HG02884 (cell line): ENCODE data around the gene SPAG6.

ENCODE experiments used
- ATAC-seq: cut with Tn5 transposase; IDR thresholded peaks from one replicate; pipeline ENCODE4 v1.9.1; 2021; ENCODE audit warnings: mild to moderate bottlenecking, moderate library complexity; ENCODE audit not compliant: unreplicated experiment

SPAG6 gene

GRCh38 chr10:22455068-22455857 lies 110.0 kb downstream of the SPAG6 start:
- no peak for ATAC-seq

DNA sequence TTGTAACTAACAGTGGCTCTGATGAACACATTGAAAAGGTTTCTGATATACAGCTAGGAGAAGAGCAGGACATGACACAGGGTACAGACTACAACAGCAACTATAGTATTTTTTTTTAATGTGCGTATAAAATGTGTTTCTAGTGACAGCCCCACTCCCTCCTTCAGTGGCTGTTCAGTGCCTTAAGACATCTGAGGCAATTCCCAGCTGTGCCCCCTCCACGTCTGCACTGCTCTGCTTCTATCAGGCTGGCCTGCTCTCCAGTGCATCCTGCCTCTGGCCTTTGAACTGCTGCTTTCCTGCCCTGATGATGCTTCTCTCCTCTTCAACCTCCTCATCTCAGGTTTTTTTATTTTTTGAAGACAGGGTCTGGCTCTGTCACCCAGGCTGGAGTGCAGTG lies 111.2 kb downstream of the SPAG6 start:
- ATAC-seq = no peak

DNA sequence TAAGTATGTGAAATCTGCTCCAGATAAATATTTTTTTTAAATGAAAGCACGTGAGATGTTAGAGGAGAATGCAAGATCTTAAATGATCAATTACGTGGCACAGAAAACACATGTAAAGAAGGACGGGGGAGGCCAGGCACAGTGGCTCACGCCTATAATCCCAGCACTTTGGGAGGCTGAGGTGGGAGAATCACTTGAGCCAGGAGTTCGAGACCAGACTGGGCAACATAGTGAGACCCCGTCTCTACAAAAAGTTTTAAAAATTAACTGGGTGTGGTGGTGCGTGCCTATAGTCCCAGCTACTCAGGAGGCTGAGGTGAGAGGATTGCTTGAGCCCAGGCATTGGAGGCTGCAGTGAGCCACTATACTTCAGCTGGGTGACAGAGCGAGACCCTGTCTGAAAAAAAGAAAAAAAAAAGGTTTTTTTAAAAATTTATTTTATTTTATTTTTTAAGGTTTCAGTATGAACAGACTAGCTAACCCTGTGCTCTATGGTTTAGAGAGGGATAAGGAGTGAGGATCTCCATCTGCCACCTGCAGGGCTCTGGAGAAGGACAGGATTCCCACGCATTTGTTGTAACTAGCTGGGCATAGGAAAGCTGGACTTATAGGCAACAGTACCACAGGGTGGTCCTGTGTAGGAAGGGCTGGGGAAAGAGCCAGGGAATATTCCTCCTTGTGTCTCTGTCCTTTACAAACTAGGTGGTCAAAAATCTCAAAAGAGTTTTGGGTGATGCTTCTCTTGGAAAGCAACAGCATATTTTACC lies 113.2 kb downstream of the SPAG6 start:
- no peak for ATAC-seq

DNA sequence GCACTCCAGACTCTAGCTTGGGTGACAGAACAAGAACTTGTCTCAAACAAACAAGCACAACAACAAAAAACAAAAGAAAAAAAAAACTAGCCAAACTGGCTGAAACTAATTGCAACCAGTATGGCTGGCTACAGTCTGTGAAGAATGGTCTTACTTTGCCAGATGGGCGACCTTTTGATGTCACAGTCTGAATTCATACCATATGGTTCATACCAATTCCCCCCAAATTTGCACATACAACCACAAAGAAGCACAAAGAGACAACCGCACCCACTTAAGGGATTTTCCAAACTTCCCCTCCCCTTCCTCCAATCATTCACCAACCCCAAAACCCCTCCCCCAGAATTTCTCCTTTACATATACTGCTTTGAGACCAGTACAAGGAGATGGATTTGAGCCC lies 114.2 kb downstream of the SPAG6 start:
- ATAC-seq = no peak

- ATAC-seq = no peak
Measured at GRCh38 chr10:22460101-22460500, 114.8 kb downstream of the SPAG6 start.

DNA sequence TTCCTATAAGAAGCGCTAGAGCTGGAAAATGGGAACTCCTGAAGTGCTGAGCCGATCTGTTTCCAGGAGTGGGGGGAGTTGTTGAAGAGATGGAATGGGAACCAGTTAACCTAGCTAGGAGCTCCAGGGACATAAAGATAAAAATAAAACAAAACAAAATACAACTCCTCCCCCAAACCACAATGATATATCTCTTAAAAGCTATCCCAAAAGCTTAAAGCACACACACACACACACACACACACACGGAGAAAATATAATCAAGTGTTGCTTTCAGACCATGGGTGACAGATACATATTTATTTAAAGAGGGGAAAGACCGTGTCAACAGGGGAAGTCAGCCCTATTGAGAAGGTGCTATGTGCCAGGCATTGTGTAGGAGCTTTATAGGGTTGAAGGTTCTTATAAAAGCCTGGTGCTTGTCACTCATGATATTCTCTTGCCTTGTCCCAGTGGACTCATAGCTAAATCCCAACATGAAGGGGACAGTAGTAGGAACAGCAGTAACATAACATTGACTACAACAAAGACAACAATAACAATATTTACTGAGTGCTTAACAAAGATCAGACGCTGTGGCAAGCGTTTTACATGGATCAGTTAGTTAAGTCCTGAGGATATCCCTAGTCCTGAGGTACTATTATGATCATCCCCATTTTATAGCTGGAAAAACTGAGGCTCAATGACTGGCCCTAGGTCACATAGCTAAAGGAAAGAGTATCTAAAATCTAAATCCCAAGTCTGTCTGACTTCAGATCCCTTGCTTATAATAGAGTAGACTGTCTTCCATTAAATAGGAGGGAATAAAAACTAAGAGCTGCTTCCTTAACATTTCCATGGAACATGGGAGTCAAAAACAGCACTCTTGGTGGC lies 115.5 kb downstream of the SPAG6 start:
- ATAC-seq = no peak

GRCh38 chr10:22461891-22462290 lies 116.6 kb downstream of the SPAG6 start:
- ATAC-seq = no peak

- ATAC-seq = no peak
Measured at GRCh38 chr10:22463255-22463654, 118.0 kb downstream of the SPAG6 start.

DNA sequence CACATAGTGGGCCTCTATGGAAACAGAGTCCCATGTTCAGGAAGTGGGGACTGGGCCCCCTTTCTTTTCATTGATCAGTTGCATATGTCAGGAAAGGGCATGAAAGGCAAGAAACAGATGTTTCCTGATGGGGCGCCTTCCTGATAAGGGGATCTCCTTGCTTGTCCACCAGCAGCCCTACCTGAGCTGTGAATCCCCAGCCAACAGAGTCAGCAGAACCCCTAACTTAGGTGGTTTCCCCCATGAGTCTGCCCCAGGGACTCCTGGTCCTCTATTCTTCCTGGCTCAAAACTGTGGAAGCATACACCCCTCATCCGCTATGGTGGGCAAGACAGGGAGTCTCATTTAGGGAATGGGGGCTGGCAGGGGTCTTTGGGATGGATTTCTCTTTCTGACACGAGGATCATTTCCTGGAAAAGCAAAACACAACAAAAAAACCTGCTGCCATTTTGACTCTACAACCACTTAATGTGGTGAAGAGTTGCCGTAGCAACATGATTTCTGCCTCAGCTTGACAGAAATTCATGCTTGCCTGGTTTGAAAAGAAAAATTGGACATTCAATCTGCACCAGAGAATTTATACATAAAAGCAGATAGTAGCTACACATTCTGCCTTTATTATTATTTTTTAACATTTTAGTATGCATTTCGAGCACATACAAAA lies 119.8 kb downstream of the SPAG6 start:
- no peak for ATAC-seq

DNA sequence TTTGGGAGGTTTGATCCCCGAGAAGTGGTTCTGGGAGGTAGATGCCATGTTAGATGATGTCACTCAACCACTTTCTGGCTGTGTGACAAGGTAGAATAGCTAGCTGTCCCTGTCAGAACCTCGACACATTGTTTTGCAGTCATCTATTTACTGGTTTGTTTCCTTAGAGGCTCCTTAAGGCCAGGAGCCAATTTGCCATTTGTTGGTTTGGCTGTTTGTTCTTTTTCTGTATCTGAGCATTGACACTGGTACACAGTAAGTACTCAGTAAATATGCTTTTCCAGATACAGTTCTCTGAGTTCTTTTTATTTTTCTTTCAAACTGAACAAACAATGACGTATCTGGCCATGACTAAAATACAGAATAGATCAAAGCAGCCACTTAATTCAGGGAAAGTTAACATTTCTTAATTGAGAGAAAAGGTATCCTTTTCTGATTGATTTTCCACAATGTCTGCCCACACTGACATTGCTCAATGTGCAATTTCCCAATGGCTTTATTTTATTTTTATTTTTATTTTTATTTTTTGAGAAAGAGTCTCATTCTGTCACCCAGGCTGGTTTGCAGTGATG lies 121.6 kb downstream of the SPAG6 start:
- no peak for ATAC-seq
